Body of pancreas (tissue), 4 donors: ENCODE measurements around the gene ANO2. TPM values are rescaled to one million over a fixed set of nuclear protein-coding genes. Genes with fewer than 3 reads are reported as not detected.

ENCODE experiments used
- ATAC-seq: fragments of 150-250 bp; one replicate; pipeline ENCODE4 v1.9.1; 2016
- DNase-seq, 4 donors: peaks; one replicate each; pipeline ENCODE4 v3.0.0-alpha.2; 2019
- H3K27ac ChIP-seq, 4 donors: fragments of 200-600 bp; sonication (generic); 1 replicate in 3 of 4; 2 replicates in 1 of 4; pipeline versions ENCODE4 v1.5.1 to v1.6.1; 2016 to 2019; ENCODE audit warnings: mild to moderate bottlenecking in 1 of 4, mixed read lengths in 1 of 4, moderate library complexity in 1 of 4
- H3K27me3 ChIP-seq, 2 donors: fragments of 200-600 bp; sonication (generic); one replicate each; pipeline ENCODE4 v1.6.0; 2016; ENCODE audit warnings: mild to moderate bottlenecking in 1 of 2
- H3K36me3 ChIP-seq, 2 donors: fragments of 200-600 bp; sonication (generic); replicated peaks in 1 of 2; 2 replicates each; pipeline ENCODE4 v1.5.1; 2016; ENCODE audit warnings: low read depth in 2 of 2; ENCODE audit not compliant: insufficient read depth in 1 of 2
- H3K4me1 ChIP-seq: fragments of 200-600 bp; sonication (generic); one replicate; pipeline ENCODE4 v1.6.0; 2016
- H3K4me3 ChIP-seq, 2 donors: fragments of 200-600 bp; sonication (generic); 1 replicate in 1 of 2; 2 replicates in 1 of 2; pipeline ENCODE4 v1.5.1; 2016 to 2019
- H3K9me3 ChIP-seq, 3 donors: fragments of 200-600 bp; sonication (generic); 1 replicate in 2 of 3; 2 replicates in 1 of 3; pipeline ENCODE4 v1.5.1; 2016
- CTCF ChIP-seq, 7 experiments: fragments of 450-650 bp in 4 of 7; fragments of 200-600 bp in 3 of 7; sonication (generic) in 3 of 7; IDR thresholded peaks; one replicate each; pipeline ENCODE4 v1.5.1; 2016 to 2019; ENCODE audit warnings: antibody characterized with exemption in 7 of 7
- POLR2A ChIP-seq, 3 donors: fragments of 450-650 bp; IDR thresholded peaks; one replicate each; pipeline ENCODE4 v1.6.1; 2016; ENCODE audit warnings: antibody characterized with exemption in 3 of 3, mild to moderate bottlenecking in 2 of 3
- WGBS, 2 donors: methylation state at CpG; one replicate each; pipeline ENCODE4 v1.1.5; 2017; 5-methylcytosine and 5-hydroxymethylcytosine counted together
- intact Hi-C: fragments of 100-400 bp; cut with DNase I; formaldehyde crosslinking; loops from one replicate; pipeline ENCODE4 v1.15.1; 2023
- total RNA-seq, 2 donors: library from RNA; depleted of rRNA; stranded (reverse); fragments of >200 nt; gene quantifications; one replicate each; pipeline ENCODE4 v1.1.0, GENCODE V29; 2016

ANO2 gene
- total RNA-seq, 2 donors from 2014 or later = 2.1 to 4.3 TPM

GRCh38 chr12:5590316-5590715 lies 354.7 kb downstream of the ANO2 start:
- TF ChIP-seq CTCF (IDR thresholded peaks at IDR 0.05) (no peak), POLR2A (IDR thresholded peaks at IDR 0.05) (no peak)
- no peaks in the 10 kb centered on the region for H3K27me3 ChIP-seq

GRCh38 chr12:5589054-5589453 lies 356.0 kb downstream of the ANO2 start:
- Histone ChIP-seq H3K27me3 (no peaks in the 10 kb centered on the region), H3K4me1 (no peaks in the 10 kb centered on the region), H3K4me3 (no peak overlapping the region), H3K27ac (no peak overlapping the region), H3K9me3 (no peaks in the 10 kb centered on the region), H3K36me3 (no peaks in the 10 kb centered on the region)
- no peak for TF ChIP-seq POLR2A (IDR thresholded peaks at IDR 0.05)
- TF ChIP-seq CTCF (IDR thresholded peaks at IDR 0.05) = no peak
- ATAC-seq = no peak
- no peak for DNase-seq
- 38 to 45% methylated on average over 7 of the region's 7 CpGs for WGBS, 2 donors
- intact Hi-C loops = no loop called here

More at GRCh38 chr12:5590316-5590715, 354.7 kb downstream of the ANO2 start:
- intact Hi-C loops = no loop called here
- H3K27ac ChIP-seq = no peak overlapping the region
- ATAC-seq (no peak), DNase-seq (no peak)
- no peak overlapping the region for H3K4me3 ChIP-seq
- WGBS, 2 donors = 78 to 81% methylated on average over 8 of the region's 8 CpGs
- no peaks in the 10 kb centered on the region for H3K9me3 ChIP-seq
- no peaks in the 10 kb centered on the region for H3K4me1 ChIP-seq
- H3K36me3 ChIP-seq = no peaks in the 10 kb centered on the region

- ATAC-seq (no peak), DNase-seq (no peak)
- WGBS, 2 donors = 50 to 75% methylated on average over 6 of the region's 6 CpGs
- TF ChIP-seq CTCF (IDR thresholded peaks at IDR 0.05) (no peak), POLR2A (IDR thresholded peaks at IDR 0.05) (no peak)
- H3K36me3 ChIP-seq = no peaks in the 10 kb centered on the region
- H3K9me3 ChIP-seq = no peaks in the 10 kb centered on the region
- no peaks in the 10 kb centered on the region for H3K4me1 ChIP-seq
- H3K4me3 ChIP-seq = no peak overlapping the region
- no peaks in the 10 kb centered on the region for H3K27me3 ChIP-seq
- H3K27ac ChIP-seq = no peak overlapping the region
- intact Hi-C loops = no loop called here
Measured at GRCh38 chr12:5588591-5588990, 356.5 kb downstream of the ANO2 start.

GRCh38 chr12:5588176-5588575 lies 356.9 kb downstream of the ANO2 start:
- intact Hi-C loops = no loop called here
- Histone ChIP-seq H3K4me1 (no peaks in the 10 kb centered on the region), H3K27ac (no peak overlapping the region), H3K36me3 (no peaks in the 10 kb centered on the region), H3K27me3 (no peaks in the 10 kb centered on the region), H3K9me3 (no peaks in the 10 kb centered on the region), H3K4me3 (no peak overlapping the region)
- DNase-seq (no peak), ATAC-seq (no peak)
- TF ChIP-seq POLR2A (IDR thresholded peaks at IDR 0.05) (no peak), CTCF (IDR thresholded peaks at IDR 0.05) (no peak)
- 68 to 79% methylated on average over 7 of the region's 7 CpGs for WGBS, 2 donors

GRCh38 chr12:5587711-5588121 lies 357.3 kb downstream of the ANO2 start:
- TF ChIP-seq POLR2A (IDR thresholded peaks at IDR 0.05) = no peak
- no peak for TF ChIP-seq CTCF (IDR thresholded peaks at IDR 0.05)
- Histone ChIP-seq H3K36me3 (no peaks in the 10 kb centered on the region), H3K27me3 (no peaks in the 10 kb centered on the region), H3K27ac (no peak overlapping the region), H3K4me3 (no peak overlapping the region), H3K9me3 (no peaks in the 10 kb centered on the region), H3K4me1 (no peaks in the 10 kb centered on the region)
- DNase-seq (no peak), ATAC-seq (no peak)
- intact Hi-C loops = no loop called here
- WGBS, 2 donors = 46 to 47% methylated on average over 5 of the region's 5 CpGs
